Measurements from ENCODE around the gene AGBL1. TPM values are rescaled to one million over a fixed set of nuclear protein-coding genes. Genes with fewer than 3 reads are reported as not detected.

AGBL1 gene
- total and polyA plus RNA-seq, 2 donors (not counting 3 experiments of a cell fraction or from before 2014, with no cell fraction given), result not detected

GRCh38 chr15:86300390-86301125 is 220.9 kb downstream of the AGBL1 start:
- H4K20me1 ChIP-seq (replicated peaks; ENCODE audit: control insufficient read depth, extremely low read depth, insufficient read depth, low read length), result no peaks in the 10 kb centered on the region
- no peaks in the 10 kb centered on the region for H3K36me3 ChIP-seq (ENCODE audit: control insufficient read depth in 2 of 2, extremely low read depth in 1 of 2, insufficient read depth in 2 of 2, low read length in 2 of 2)
- H3K9ac ChIP-seq (replicated peaks; ENCODE audit: extremely low read depth, insufficient read depth, low read length), result no peak overlapping the region
- no peak overlapping the region for H2AFZ ChIP-seq (ENCODE audit: low read depth, low read length)
- no peak overlapping the region for H3K4me3 ChIP-seq (replicated peaks in 1 of 3; ENCODE audit: insufficient read depth in 1 of 3, low read depth in 1 of 3, low read length in 3 of 3)
- peaks cover 2% of the 10 kb centered on the region for H3K9me3 ChIP-seq (replicated peaks; ENCODE audit: control insufficient read depth, insufficient read depth, low read length)
- no peaks in the 10 kb centered on the region for H3K4me1 ChIP-seq (ENCODE audit: control insufficient read depth, extremely low read depth, insufficient read depth, low read length)
- dilution Hi-C loops (cut with MboI; ENCODE audit: extremely low pct_ligation_motif_present, low sequenced_read_pairs) (no loop called here), intact Hi-C loops (cut with micrococcal nuclease) (no loop called here)
- H3K9me1 ChIP-seq (replicated peaks; ENCODE audit: control insufficient read depth, extremely low read depth, insufficient read depth, low read length), result no peaks in the 10 kb centered on the region
- FAIRE-seq (no peak), DNase-seq (ENCODE audit: low read depth, low spot score) (no peak)
- ChIA-PET CTCF (no interaction called here), POLR2A (no interaction called here)
- no peaks in the 10 kb centered on the region for H3K79me2 ChIP-seq (ENCODE audit: control insufficient read depth, insufficient read depth, low read length)
- H3K4me2 ChIP-seq (ENCODE audit: insufficient read depth, low read length), result no peak overlapping the region
- BruUV-seq (replicated peaks), result no TSS peak
- TF ChIP-seq JUN (IDR thresholded peaks at IDR 0.05; ENCODE audit: borderline replicate concordance, insufficient read depth, insufficient read length, low read depth) (no peak), POLR2A (IDR thresholded peaks at IDR 0.05; ENCODE audit: low read depth, low read length) (no peak), EZH2 (IDR thresholded peaks at IDR 0.05; ENCODE audit: borderline replicate concordance, low read depth, low read length, severe bottlenecking) (no peak), FOS (IDR thresholded peaks at IDR 0.05; ENCODE audit: borderline replicate concordance, insufficient read depth, low read length) (no peak), POLR2AphosphoS5 (IDR thresholded peaks at IDR 0.05; ENCODE audit: insufficient read depth, low read depth, low read length) (no peak), MYC (IDR thresholded peaks at IDR 0.05; ENCODE audit: low read depth, low read length) (no peak)
- no peaks in the 10 kb centered on the region for H3K27me3 ChIP-seq (ENCODE audit: control insufficient read depth in 2 of 2, insufficient read depth in 2 of 2, low read length in 2 of 2)
- H3K27ac ChIP-seq (ENCODE audit: insufficient read depth, low read depth, low read length), result no peak overlapping the region

GRCh38 chr15:86311568-86312280 is 232.1 kb downstream of the AGBL1 start:
- dilution Hi-C loops (cut with MboI; ENCODE audit: extremely low pct_ligation_motif_present, low sequenced_read_pairs) (no loop called here), intact Hi-C loops (cut with micrococcal nuclease) (no loop called here)
- no peaks in the 10 kb centered on the region for H3K9me1 ChIP-seq (replicated peaks; ENCODE audit: control insufficient read depth, extremely low read depth, insufficient read depth, low read length)
- H3K27me3 ChIP-seq (ENCODE audit: control insufficient read depth in 2 of 2, insufficient read depth in 2 of 2, low read length in 2 of 2), result no peaks in the 10 kb centered on the region
- peaks cover 2% of the 10 kb centered on the region for H3K9me3 ChIP-seq (replicated peaks; ENCODE audit: control insufficient read depth, insufficient read depth, low read length)
- H3K4me1 ChIP-seq (ENCODE audit: control insufficient read depth, extremely low read depth, insufficient read depth, low read length), result no peaks in the 10 kb centered on the region
- no peaks in the 10 kb centered on the region for H3K36me3 ChIP-seq (ENCODE audit: control insufficient read depth in 2 of 2, extremely low read depth in 1 of 2, insufficient read depth in 2 of 2, low read length in 2 of 2)
- no peak overlapping the region for H2AFZ ChIP-seq (ENCODE audit: low read depth, low read length)
- TF ChIP-seq POLR2AphosphoS5 (IDR thresholded peaks at IDR 0.05; ENCODE audit: insufficient read depth, low read depth, low read length) (no peak), FOS (IDR thresholded peaks at IDR 0.05; ENCODE audit: borderline replicate concordance, insufficient read depth, low read length) (no peak), EZH2 (IDR thresholded peaks at IDR 0.05; ENCODE audit: borderline replicate concordance, low read depth, low read length, severe bottlenecking) (no peak), GATA2 (IDR thresholded peaks at IDR 0.05; ENCODE audit: insufficient read depth, insufficient read length, low read depth, low read length) (no peak), MAX (IDR thresholded peaks at IDR 0.05; ENCODE audit: insufficient read depth, insufficient read length) (no peak), MYC (IDR thresholded peaks at IDR 0.05; ENCODE audit: low read depth, low read length) (no peak), JUN (IDR thresholded peaks at IDR 0.05; ENCODE audit: borderline replicate concordance, insufficient read depth, insufficient read length, low read depth) (no peak), CTCF (IDR thresholded peaks at IDR 0.05; ENCODE audit: extremely low read depth in 1 of 2, insufficient read depth in 1 of 2, low read depth in 1 of 2, low read length in 2 of 2) (no peak), POLR2A (IDR thresholded peaks at IDR 0.05; ENCODE audit: low read depth, low read length) (no peak)
- DNase-seq (ENCODE audit: low read depth, low spot score) (no peak), FAIRE-seq (no peak)
- H3K9ac ChIP-seq (replicated peaks; ENCODE audit: extremely low read depth, insufficient read depth, low read length), result no peak overlapping the region
- no peak overlapping the region for H3K4me2 ChIP-seq (ENCODE audit: insufficient read depth, low read length)
- CTCF ChIA-PET, result no interaction called here
- no peak overlapping the region for H3K4me3 ChIP-seq (replicated peaks in 1 of 3; ENCODE audit: insufficient read depth in 1 of 3, low read depth in 1 of 3, low read length in 3 of 3)
- H3K79me2 ChIP-seq (ENCODE audit: control insufficient read depth, insufficient read depth, low read length), result no peaks in the 10 kb centered on the region
- no peaks in the 10 kb centered on the region for H4K20me1 ChIP-seq (replicated peaks; ENCODE audit: control insufficient read depth, extremely low read depth, insufficient read depth, low read length)
- no TSS peak for BruUV-seq (replicated peaks)
- H3K27ac ChIP-seq (ENCODE audit: insufficient read depth, low read depth, low read length), result no peak overlapping the region
- POLR2A ChIA-PET, result no interaction called here

All from endothelial cell of umbilical vein (primary cell).